A549 (cell line): Measurements from ENCODE around the gene ERICH6B. TPM values are rescaled to one million over a fixed set of nuclear protein-coding genes. Genes with fewer than 3 reads are reported as not detected.

Experiments used
- ATAC-seq, 2 experiments: fragments of 200-7000 bp in 1 of 2; fragments of >200 bp in 1 of 2; cut with Nextera tagmentation in 1 of 2; cut with Tn5 transposase in 1 of 2; 3 replicates each; pipeline versions ENCODE4 v1.8.0 to v1.9.1; 2018 to 2020; ENCODE audit warnings: mild to moderate bottlenecking in 1 of 2, moderate library complexity in 1 of 2
- CTCF ChIA-PET: fragments of 300-600 bp; sonication (Branson Sonifier 250); formaldehyde crosslinking; extraction: SDS; loops from one replicate; lab custom pipeline; 2021; ENCODE audit warnings: antibody characterized with exemption, inconsistent platforms; lab: Yijun Ruan, JAX
- POLR2A ChIA-PET: fragments of 350-600 bp; formaldehyde crosslinking; extraction: SDS; loops from one replicate; lab custom pipeline; 2021; ENCODE audit warnings: antibody characterized with exemption, inconsistent platforms; lab: Yijun Ruan, JAX
- DNase-seq, 2 experiments: peaks; one replicate each; pipeline versions ENCODE4 v3.0.0 to v3.0.0-alpha.2; 2011 to 2016; ENCODE audit warnings: low read depth in 1 of 2, low spot score in 1 of 2
- FAIRE-seq: peaks from 2 replicates; lab custom pipeline; 2011; peaks lifted over from hg19 to GRCh38; lab: Jason Lieb, UNC
- H3K27ac ChIP-seq, 2 experiments: fragments of >200 bp; sonication (Bioruptor Twin); formaldehyde crosslinking; 3 replicates each; pipeline ENCODE4 v1.5.1; 2016 to 2017
- H3K4me1 ChIP-seq: fragments of >200 bp; sonication (Bioruptor Twin); formaldehyde crosslinking; 3 replicates; pipeline ENCODE4 v1.6.1; 2016
- H3K4me2 ChIP-seq: fragments of >200 bp; sonication (Bioruptor Twin); formaldehyde crosslinking; 3 replicates; pipeline ENCODE4 v1.6.1; 2016
- H3K4me3 ChIP-seq: fragments of >200 bp; sonication (Bioruptor Twin); formaldehyde crosslinking; 3 replicates; pipeline ENCODE4 v1.5.1; 2016
- H3K9me3 ChIP-seq: fragments of >200 bp; sonication (Bioruptor Twin); formaldehyde crosslinking; 3 replicates; pipeline ENCODE4 v1.6.1; 2016
- ATOH8 ChIP-seq: fragments of 250-450 bp; sonication (Bioruptor Pico); IDR thresholded peaks from 2 replicates; pipeline ENCODE4 v1.5.0; 2020; ENCODE audit warnings: low read depth, mild to moderate bottlenecking, moderate library complexity
- BCL3 ChIP-seq: fragments of >200 bp; sonication (Bioruptor Twin); formaldehyde crosslinking; IDR thresholded peaks from 3 replicates; pipeline ENCODE4 v1.6.1; 2016
- CBX2 ChIP-seq: fragments of 200-600 bp; sonication (generic); IDR thresholded peaks from 2 replicates; pipeline ENCODE4 v1.6.1; 2016; ENCODE audit warnings: low read depth, mild to moderate bottlenecking, borderline replicate concordance
- CBX8 ChIP-seq: fragments of 200-600 bp; sonication (generic); IDR thresholded peaks from 2 replicates; pipeline ENCODE4 v1.6.1; 2016
- CTCF ChIP-seq: fragments of >200 bp; sonication (Bioruptor Twin); formaldehyde crosslinking; IDR thresholded peaks from 3 replicates; pipeline ENCODE4 v1.5.1; 2016
- EHMT2 ChIP-seq: fragments of 200-600 bp; sonication (generic); IDR thresholded peaks from 2 replicates; pipeline ENCODE4 v1.6.1; 2016; ENCODE audit warnings: antibody characterized with exemption, low read depth, mild to moderate bottlenecking, moderate library complexity
- EP300 ChIP-seq, 2 experiments: fragments of >200 bp; sonication (Bioruptor Twin); formaldehyde crosslinking; IDR thresholded peaks; 2 replicates in 1 of 2; 3 replicates in 1 of 2; pipeline ENCODE4 v1.6.1; 2016 to 2017
- ESRRA ChIP-seq: fragments of 150-350 bp; IDR thresholded peaks from 2 replicates; pipeline ENCODE4 v1.6.1; 2014; ENCODE audit warnings: mild to moderate bottlenecking, low read length, borderline replicate concordance
- GATA3 ChIP-seq: IDR thresholded peaks from 2 replicates; pipeline ENCODE4 v1.6.1; 2012; ENCODE audit warnings: borderline replicate concordance
- HEYL ChIP-seq: fragments of 250-450 bp; sonication (Bioruptor Pico); IDR thresholded peaks from 2 replicates; pipeline ENCODE4 v1.8.0; 2021; ENCODE audit warnings: mild to moderate bottlenecking, moderate library complexity
- HMGXB4 ChIP-seq: fragments of 250-450 bp; sonication (Bioruptor Pico); IDR thresholded peaks from 2 replicates; pipeline ENCODE4 v1.5.0; 2021; ENCODE audit warnings: mild to moderate bottlenecking, moderate library complexity, borderline replicate concordance
- KDM5A ChIP-seq: fragments of 200-600 bp; sonication (generic); IDR thresholded peaks from 2 replicates; pipeline ENCODE4 v1.6.1; 2016; ENCODE audit warnings: antibody characterized with exemption, mild to moderate bottlenecking
- NFE2L2 ChIP-seq: fragments of 150-350 bp; conservative IDR thresholded peaks from 2 replicates; pipeline ENCODE4 v1.6.1; 2014; ENCODE audit warnings: low read length
- NPAS2 ChIP-seq: fragments of 250-450 bp; sonication (Bioruptor Pico); IDR thresholded peaks from 2 replicates; pipeline ENCODE4 v1.8.0; 2022; ENCODE audit warnings: mild to moderate bottlenecking, moderate library complexity, borderline replicate concordance
- NR3C1 ChIP-seq: fragments of >200 bp; sonication (Bioruptor Twin); formaldehyde crosslinking; IDR thresholded peaks from 3 replicates; pipeline ENCODE4 v1.6.1; 2017
- PHF8 ChIP-seq: fragments of 200-600 bp; sonication (generic); IDR thresholded peaks from 2 replicates; pipeline ENCODE4 v1.6.1; 2016; ENCODE audit warnings: low read depth, mild to moderate bottlenecking, antibody characterized with exemption, moderate library complexity, borderline replicate concordance
- SREBF2 ChIP-seq: fragments of 450-650 bp; IDR thresholded peaks from 2 replicates; pipeline ENCODE4 v1.6.1; 2014; ENCODE audit warnings: mild to moderate bottlenecking, moderate library complexity
- WGBS: methylation state at CpG from one replicate; pipeline ENCODE4 v1.1.6; 2017; ENCODE audit errors: missing lambda C conversion rate; 5-methylcytosine and 5-hydroxymethylcytosine counted together
- polyA plus RNA-seq, 4 experiments: library from polyadenylated mRNA; depleted of rRNA in 3 of 4; stranded (reverse); fragments of >200 nt; fragmentation: RNase III in 1 of 4; extraction: RNeasy Plus Mini Kit Qiagen cat#74134 plus additional on column Dnase treatment in 1 of 4; gene quantifications; 2 replicates in 3 of 4; 3 replicates in 1 of 4; pipeline ENCODE4 v1.2.3, GENCODE V29; 2011 to 2017

The ERICH6B gene
- polyA plus RNA-seq, 2 of the 4 experiments (the other 2 are of a cell fraction): not detected

- ChIA-PET CTCF (no interaction called here), POLR2A (no interaction called here)
- H3K4me3 ChIP-seq: no peak overlapping the region
Measured at GRCh38 chr13:45603338-45603737, 12.2 kb downstream of the ERICH6B start.

GRCh38 chr13:45602183-45603170 lies 13.1 kb downstream of the ERICH6B start:
- FAIRE-seq: no peak
- TF ChIP-seq ESRRA: no peak
- no peak for TF ChIP-seq EP300 (IDR thresholded peaks at IDR 0.05)
- no peak for TF ChIP-seq PHF8
- TF ChIP-seq CBX8: no peak
- ChIA-PET CTCF (interaction anchor here (1.0 kb wide), 1 partner anchor 11 kb away, joined by 3 read pairs; no protein-coding TSS in a partner anchor), POLR2A (no interaction called here)
- no peaks in the 10 kb centered on the region for H3K9me3 ChIP-seq
- ATAC-seq: no peak
- H3K27ac ChIP-seq: no peak overlapping the region
- no peak overlapping the region for H3K4me3 ChIP-seq
- peak in 1 of 2 experiments; percentile 17 for DNase-seq
- 42% methylated on average over 4 of the region's 4 CpGs for WGBS
- no peak overlapping the region for H3K4me2 ChIP-seq
- H3K4me1 ChIP-seq: no peaks in the 10 kb centered on the region

More at GRCh38 chr13:45603338-45603737, 12.2 kb downstream of the ERICH6B start:
- DNase-seq (no peak), ATAC-seq (no peak), FAIRE-seq (no peak)
- Histone ChIP-seq H3K27ac (no peak overlapping the region), H3K4me2 (no peak overlapping the region), H3K4me1 (no peaks in the 10 kb centered on the region), H3K9me3 (no peaks in the 10 kb centered on the region)
- WGBS: 63% methylated on average over 4 of the region's 4 CpGs
- no peak for TF ChIP-seq NFE2L2
- TF ChIP-seq CTCF: no peak
- TF ChIP-seq KDM5A: no peak
- TF ChIP-seq EHMT2: no peak
- no peak for TF ChIP-seq CBX2
- TF ChIP-seq HMGXB4 (CRISPR knock-in tag): no peak
- TF ChIP-seq HEYL: no peak
- TF ChIP-seq GATA3: no peak
- no peak for TF ChIP-seq NPAS2
- no peak for TF ChIP-seq ATOH8 (CRISPR knock-in tag)
- no peak for TF ChIP-seq BCL3
- no peak for TF ChIP-seq NR3C1
- no peak for TF ChIP-seq SREBF2
